Effector CD4-positive, alpha-beta T cell (primary cell): ENCODE results near the gene CCDC63.
"Not testable (repeated sequence)": the region's sequence is repeated elsewhere in the genome, so short reads cannot be mapped to it uniquely, and the experiment has no call there.

Experiments used
- DNase-seq: peaks from one replicate; pipeline ENCODE4 v3.0.0-alpha.2; 2020

CCDC63 gene

GRCh38 chr12:110923692-110924334 lies 77.0 kb downstream of the CCDC63 start:
- DNase-seq, result no peak

GRCh38 chr12:110927546-110927945 lies 80.8 kb downstream of the CCDC63 start:
- DNase-seq, result no peak

DNA sequence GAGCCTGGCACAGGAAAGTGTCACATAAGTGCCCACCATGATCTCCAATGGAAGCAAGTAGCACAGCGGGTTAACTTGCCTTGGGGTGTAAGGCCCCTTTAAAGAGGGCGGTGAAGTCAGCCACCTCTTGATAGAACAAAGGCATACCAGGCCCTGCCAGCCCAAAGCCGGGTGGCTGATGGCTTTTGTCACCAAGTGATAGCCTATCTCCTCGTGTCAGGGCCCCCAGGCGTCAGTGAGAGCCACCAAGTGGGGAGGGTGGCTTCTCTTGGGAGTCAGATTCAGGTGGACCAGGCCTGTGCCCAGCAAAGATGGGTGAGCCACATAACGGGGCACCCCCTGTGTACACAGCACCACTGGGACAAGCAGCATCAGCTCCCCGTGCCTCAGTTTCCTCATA lies 81.9 kb downstream of the CCDC63 start:
- DNase-seq, result no peak

- no peak for DNase-seq
Measured at GRCh38 chr12:110929818-110930217, 83.0 kb downstream of the CCDC63 start.

GRCh38 chr12:110930348-110931314 lies 83.8 kb downstream of the CCDC63 start:
- no peak for DNase-seq

DNA sequence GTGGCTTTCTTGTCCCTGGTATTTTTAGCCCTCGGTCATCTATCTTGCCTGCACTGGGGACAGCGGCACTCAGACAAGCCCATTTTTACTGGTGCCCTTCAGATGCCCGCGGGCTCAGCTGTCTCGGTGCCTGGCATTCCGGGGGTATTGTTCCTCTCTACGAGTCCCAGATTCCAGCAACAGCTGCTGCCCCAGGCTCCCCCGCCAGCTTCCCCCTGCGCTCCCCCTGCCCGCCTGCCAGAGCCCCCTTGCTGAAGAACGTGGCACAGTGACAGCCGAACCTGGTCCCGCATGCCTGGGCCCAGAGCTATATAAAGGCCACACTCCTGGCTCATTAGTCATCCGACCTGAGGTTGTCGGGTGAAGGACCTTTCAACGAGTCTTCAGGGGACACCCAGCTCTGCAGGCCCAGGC lies 84.5 kb downstream of the CCDC63 start:
- DNase-seq, result no peak

- no peak for DNase-seq
Measured at GRCh38 chr12:110932046-110932445, 85.3 kb downstream of the CCDC63 start.

- DNase-seq, result no peak
Measured at GRCh38 chr12:110933326-110933974, 86.7 kb downstream of the CCDC63 start.

- no peak for DNase-seq
Measured at GRCh38 chr12:110934093-110934852, 87.5 kb downstream of the CCDC63 start.

GRCh38 chr12:110935588-110935987 lies 88.8 kb downstream of the CCDC63 start:
- no peak for DNase-seq

DNA sequence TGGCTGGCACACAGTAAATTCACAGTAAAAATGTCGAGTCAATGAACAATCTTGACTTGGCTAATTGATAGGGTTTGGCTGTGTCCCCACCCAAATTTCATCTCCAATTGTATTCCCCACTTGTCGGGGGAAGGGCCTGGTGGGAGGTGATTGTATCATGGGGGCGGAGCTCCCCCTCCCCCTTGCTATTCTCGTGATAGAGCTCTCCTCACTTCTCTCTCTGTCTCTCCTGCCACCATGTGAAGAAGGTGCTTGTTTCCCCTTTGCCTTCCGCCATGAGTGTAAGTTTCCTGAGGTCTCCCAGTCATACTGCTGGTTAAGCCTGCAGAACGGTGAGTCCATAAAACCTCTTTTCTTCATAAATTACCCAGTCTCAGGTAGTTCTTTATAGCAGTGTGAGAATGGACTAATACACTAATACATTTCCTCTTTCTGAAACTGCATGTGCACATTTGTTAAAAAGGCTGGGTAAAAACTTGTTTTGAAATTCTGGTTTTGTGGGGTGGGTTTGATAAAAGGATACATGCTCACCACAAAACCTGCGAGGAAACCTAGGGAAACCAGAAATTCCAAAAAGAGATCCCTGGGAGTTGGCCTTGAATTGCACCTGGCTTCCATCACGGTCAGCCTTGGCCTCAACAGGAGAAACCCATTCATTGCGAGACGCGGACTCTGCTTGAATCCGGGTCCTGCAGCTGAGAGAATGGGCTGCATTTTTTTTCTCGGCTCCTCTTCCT lies 89.7 kb downstream of the CCDC63 start:
- DNase-seq, result no peak

DNA sequence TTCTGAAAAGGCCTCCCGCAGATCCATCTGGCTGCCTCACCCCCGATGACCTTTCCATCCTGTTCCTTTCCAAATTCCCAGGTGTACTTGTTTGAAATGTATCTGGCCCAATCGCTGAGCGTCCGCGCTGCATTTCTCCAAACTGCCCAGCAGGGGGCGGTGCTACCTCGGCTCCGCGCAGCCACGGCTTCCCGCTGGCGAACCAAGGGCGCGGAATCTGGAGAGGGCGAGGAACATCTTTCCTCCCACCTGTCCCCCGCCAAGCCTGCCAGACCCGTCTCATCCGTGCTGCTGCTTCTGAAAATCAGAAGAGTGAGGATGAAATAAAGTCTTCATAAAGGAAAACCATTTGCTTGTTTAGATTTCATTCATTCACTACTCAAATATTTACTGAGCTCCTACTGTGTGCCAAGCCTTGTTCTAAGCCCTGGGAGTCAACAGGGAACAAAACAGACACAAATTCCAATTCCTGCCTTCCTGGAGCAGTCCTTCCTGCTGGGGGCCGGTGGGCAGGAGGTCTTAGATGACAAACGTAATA lies 90.4 kb downstream of the CCDC63 start:
- DNase-seq, result peak; percentile 41

DNA sequence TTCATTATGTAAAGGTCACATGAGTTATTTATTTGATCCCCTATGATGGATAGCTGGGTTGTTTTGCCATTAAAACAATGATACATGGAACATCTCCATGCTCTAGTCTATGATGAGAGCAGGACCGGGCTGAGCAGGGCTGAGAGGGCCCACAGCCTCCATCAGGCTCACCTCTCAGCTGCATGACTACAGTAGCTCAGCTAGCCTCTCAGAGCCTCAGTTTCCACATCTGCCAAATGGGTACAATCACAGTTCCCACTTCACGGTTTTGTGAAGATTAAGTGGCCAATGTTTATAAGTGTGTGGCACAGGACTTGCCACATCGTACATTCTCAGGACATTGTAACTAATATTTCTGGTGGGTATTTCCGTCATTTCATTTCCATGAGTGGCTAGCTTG lies 93.5 kb downstream of the CCDC63 start:
- no peak for DNase-seq

DNA sequence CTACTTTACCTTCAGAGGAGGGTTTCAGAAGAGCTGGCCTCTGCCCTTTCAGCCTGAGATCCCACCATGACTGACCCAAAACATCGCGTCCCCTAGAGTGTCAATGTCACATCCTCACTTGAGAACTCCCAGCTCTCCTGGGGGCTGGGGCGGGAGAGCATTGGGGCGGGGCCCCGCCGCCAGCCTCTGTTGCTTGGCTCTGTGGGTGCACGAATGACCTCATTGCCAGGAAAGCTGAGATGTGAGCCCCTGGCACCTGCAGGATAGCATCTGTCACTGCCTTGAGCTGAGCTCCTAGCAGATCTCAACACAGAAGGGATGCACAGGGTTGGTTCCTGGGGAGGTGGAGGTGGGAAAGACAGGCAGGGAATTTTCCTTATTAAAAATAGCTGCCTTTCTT lies 94.1 kb downstream of the CCDC63 start:
- no peak for DNase-seq

DNA sequence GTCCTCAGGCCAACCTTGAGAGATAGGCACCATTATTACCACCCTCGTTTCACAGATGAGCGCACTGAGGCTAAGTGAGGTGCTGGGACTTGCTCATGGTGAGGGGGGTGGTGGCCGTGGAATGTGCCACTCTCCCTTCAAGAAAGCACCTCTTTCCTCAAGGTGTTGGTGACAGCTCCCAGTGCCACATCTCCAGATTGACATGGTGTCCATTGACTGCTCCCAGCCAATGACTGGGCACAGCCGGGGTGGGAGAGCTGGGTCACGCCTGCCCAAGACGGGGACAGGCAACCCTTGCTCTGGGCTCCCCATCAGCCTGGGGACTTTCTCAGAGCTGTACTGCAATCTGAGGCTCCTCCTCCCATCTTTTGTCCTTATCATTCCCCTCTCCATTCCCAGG lies 94.6 kb downstream of the CCDC63 start:
- no peak for DNase-seq

- no peak for DNase-seq
Measured at GRCh38 chr12:110943373-110943772, 96.6 kb downstream of the CCDC63 start.

DNA sequence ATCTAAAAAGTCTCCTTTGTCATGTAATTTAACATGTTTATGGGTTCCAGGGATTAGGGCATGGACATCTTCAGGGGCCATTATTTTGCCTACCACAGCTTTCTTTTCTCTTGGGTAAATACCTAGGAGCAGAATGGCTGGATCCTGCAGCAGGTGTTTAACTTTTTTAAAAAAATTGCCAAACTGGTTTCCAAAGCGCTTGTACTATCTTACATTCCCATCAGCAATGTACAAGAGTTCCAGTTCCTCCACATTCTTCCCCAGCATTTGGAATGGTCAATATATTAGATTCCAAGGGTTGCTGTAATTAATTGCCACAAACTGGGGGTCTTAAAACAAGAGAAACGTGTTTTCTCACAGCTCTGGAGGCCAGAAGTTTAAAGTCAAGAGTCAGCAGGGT lies 101.3 kb downstream of the CCDC63 start:
- no peak for DNase-seq

DNA sequence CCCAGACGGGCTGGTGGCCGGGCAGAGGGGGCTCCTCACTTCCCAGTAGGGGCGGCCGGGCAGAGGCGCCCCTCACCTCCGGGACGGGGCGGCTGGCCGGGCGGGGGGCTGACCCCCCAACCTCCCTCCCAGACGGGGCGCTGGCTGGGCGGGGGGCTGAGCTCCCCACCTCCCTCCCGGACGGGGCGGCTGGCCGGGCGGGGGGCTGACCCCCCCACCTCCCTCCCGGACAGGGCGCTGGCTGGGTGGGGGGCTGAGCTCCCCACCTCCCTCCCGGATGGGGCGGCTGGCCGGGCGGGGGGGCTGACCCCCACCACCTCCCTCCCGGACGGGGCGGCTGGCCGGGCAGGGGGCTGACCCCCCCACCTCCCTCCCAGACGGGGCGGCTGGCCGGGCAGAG lies 103.7 kb downstream of the CCDC63 start:
- DNase-seq, result not testable (repeated sequence)

DNA sequence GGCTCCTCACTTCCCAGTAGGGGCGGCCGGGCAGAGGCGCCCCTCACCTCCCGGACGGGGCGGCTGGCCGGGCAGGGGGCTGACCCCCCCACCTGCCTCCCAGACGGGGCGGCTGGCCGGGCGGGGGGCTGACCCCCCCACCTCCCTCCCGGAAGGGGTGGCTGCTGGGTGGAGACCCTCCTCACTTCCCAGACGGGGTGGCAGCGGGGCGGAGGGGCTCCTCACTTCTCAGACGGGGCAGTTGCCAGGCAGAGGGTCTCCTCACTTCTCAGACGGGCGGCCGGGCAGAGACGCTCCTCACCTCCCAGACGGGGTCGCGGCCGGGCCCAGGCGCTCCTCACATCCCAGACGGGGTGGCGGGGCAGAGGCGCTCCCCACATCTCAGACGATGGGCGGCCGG lies 104.1 kb downstream of the CCDC63 start:
- DNase-seq, result not testable (repeated sequence)
